ENCODE measurements around the gene DPH5.

DNA sequence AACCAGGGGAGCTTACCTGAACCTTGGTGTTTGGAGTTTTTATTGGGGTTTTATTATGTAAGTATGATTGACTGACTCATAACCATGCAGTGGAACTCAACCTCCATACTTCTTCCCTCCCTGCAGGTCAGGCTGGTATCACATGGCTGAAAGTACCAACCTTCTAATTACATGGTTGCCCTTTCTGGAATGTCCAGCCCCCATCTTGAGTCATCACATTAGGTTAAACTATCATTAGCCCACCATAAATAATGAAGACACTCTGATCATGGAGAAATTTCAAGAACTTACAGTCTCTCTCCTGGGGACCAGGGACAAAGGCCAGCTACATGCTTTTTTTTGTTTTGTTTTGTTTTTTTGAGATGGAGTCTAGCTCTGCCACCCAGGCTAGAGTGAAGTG, 19.2 kb upstream of the DPH5 start:
- TF ChIP-seq, protein P1, sequence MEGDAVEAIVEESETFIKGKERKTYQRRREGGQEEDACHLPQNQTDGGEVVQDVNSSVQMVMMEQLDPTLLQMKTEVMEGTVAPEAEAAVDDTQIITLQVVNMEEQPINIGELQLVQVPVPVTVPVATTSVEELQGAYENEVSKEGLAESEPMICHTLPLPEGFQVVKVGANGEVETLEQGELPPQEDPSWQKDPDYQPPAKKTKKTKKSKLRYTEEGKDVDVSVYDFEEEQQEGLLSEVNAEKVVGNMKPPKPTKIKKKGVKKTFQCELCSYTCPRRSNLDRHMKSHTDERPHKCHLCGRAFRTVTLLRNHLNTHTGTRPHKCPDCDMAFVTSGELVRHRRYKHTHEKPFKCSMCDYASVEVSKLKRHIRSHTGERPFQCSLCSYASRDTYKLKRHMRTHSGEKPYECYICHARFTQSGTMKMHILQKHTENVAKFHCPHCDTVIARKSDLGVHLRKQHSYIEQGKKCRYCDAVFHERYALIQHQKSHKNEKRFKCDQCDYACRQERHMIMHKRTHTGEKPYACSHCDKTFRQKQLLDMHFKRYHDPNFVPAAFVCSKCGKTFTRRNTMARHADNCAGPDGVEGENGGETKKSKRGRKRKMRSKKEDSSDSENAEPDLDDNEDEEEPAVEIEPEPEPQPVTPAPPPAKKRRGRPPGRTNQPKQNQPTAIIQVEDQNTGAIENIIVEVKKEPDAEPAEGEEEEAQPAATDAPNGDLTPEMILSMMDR (IDR thresholded peaks at IDR 0.05), result no peak
- no peak for TF ChIP-seq POLR2A (IDR thresholded peaks at IDR 0.05)
